Activated CD4-positive, alpha-beta T cell treated with anti-CD3 and anti-CD28 coated beads for 48 hours (primary cell): ENCODE results near the gene C2.
"Not testable (repeated sequence)": the region's sequence is repeated elsewhere in the genome, so short reads cannot be mapped to it uniquely, and the experiment has no call there.

Experiments used
- DNase-seq: peaks from one replicate; pipeline ENCODE4 v3.0.0-alpha.2; 2020

Gene C2

DNA sequence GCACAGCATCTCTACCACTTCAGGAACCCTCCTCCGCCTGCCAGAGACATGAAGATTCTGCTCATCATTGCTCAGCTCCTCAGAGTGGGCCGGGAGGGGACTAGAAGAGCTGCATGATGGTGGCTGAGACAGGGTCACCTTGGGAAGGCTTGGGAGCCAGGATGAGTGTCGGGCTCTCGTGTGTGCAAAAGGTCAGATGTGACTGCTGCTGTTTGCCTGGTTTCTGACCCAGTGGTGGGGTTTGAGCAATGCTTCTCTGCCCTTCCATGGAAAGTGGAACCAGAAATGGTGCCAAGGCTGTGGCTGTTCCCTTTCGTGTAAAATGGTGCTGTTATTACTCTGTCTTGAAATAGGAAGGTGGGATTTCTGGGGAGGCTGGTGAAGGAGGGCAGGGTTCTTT, 53.5 kb downstream of the C2 start:
- not testable (repeated sequence) for DNase-seq

DNA sequence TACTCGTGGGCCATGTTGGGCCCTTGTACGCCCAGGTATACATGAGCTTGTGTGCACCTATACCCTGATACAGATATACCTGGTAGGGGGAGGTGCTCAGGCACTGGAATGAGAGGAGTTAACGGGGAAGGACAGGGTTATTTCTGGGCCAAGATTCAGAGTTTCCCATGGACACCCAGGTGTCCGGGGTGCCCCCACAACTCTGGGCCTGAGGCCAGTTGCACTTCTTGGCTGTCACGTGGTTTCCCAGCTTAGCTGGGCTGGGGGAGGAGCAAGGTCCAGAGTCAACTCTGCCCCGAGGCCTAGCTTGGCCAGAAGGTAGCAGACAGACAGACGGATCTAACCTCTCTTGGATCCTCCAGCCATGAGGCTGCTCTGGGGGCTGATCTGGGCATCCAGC, 54.2 kb downstream of the C2 start, which contains the start of gene C4A:
Gene C4A, plus strand, starts transcription at position 314 of the 400 bp plus-strand sequence. Its CDS starts 51 bp downstream, at position 365.
- not testable (repeated sequence) for DNase-seq

DNA sequence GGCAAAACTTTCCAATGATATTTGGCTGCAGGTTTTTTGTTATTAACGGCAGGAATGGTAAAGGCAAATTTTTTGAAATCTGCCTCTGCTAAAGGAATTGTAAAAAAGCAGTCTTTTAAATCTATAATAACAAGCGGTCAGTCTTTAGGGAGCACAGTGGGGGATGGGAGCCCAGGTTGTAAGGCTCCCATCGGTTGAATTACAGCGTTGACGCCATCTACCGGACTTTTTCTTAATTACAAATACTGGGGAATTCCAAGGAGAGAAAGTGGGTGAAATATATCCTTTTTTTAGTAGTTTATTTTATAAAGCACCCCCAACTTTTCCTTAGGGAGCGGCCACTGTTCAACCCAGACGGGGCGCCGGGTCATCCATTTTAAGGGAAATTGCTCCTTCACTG, 61.8 kb downstream of the C2 start:
- not testable (repeated sequence) for DNase-seq

DNA sequence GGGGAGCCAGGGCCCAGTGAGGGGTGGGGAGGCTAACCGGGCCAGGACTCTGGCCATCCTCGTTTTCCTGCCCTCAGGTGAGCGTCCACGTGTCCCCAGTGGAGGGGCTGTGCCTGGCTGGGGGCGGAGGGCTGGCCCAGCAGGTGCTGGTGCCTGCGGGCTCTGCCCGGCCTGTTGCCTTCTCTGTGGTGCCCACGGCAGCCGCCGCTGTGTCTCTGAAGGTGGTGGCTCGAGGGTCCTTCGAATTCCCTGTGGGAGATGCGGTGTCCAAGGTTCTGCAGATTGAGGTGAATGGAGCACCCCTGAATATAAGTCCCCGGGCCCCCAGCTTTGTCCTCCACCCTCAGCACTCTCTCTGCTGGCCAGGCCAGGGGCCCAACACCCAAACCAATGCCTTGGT, 66.9 kb downstream of the C2 start:
- DNase-seq, result not testable (repeated sequence)
